Fibroblast of the aortic adventitia (primary cell): Measurements from ENCODE around the gene CPA5. TPM values are rescaled to one million over a fixed set of nuclear protein-coding genes. Genes with fewer than 3 reads are reported as not detected.

Source experiments
- DNase-seq: peaks from one replicate; pipeline ENCODE4 v3.0.0-alpha.2; 2010; ENCODE audit warnings: low read depth
- H3K4me3 ChIP-seq: 2 replicates; pipeline ENCODE4 v1.5.1; 2011; ENCODE audit warnings: low read depth, mild to moderate bottlenecking, control low read depth, low read length, moderate library complexity
- CTCF ChIP-seq: IDR thresholded peaks from 2 replicates; pipeline ENCODE4 v1.5.1; 2011; ENCODE audit warnings: mild to moderate bottlenecking, low read length, control low read depth, inconsistent platforms; ENCODE audit not compliant: insufficient read depth
- total RNA-seq: library from RNA; depleted of rRNA; stranded (reverse); fragments of >200 nt; gene quantifications from 2 replicates; pipeline ENCODE4 v1.2.3, GENCODE V29; 2012; ENCODE audit warnings: low replicate concordance

The CPA5 gene
- total RNA-seq, 1 donor, result 0.09 TPM

GRCh38 chr7:130333832-130334231 lies 10.8 kb upstream of the CPA5 start:
- H3K4me3 ChIP-seq, result no peak overlapping the region
- no peak for DNase-seq
- TF ChIP-seq CTCF, result no peak

- H3K4me3 ChIP-seq, result no peak overlapping the region
- no peak for TF ChIP-seq CTCF
- peak; percentile 55 for DNase-seq
These were observed 10.3 kb upstream of the CPA5 start for GRCh38 chr7:130334274-130334673.

- no peak overlapping the region for H3K4me3 ChIP-seq
These were observed 7.1 kb upstream of the CPA5 start for GRCh38 chr7:130337410-130337971.

GRCh38 chr7:130338233-130338632 lies 6.4 kb upstream of the CPA5 start:
- TF ChIP-seq CTCF, result no peak
- no peak overlapping the region for H3K4me3 ChIP-seq
- DNase-seq, result no peak

More at GRCh38 chr7:130337410-130337971, 7.1 kb upstream of the CPA5 start:
- no peak for TF ChIP-seq CTCF
- DNase-seq, result no peak

- DNase-seq, result no peak
- H3K4me3 ChIP-seq, result no peak overlapping the region
- TF ChIP-seq CTCF, result no peak
These were observed 2.7 kb upstream of the CPA5 start for GRCh38 chr7:130341882-130342281.

GRCh38 chr7:130342701-130343380 lies 1.8 kb upstream of the CPA5 start:
- DNase-seq, result no peak
- no peak overlapping the region for H3K4me3 ChIP-seq
- no peak for TF ChIP-seq CTCF
